ENCODE results near the gene HIPK1. TPM values are rescaled to one million over a fixed set of nuclear protein-coding genes. Genes with fewer than 3 reads are reported as not detected.
"Not testable (repeated sequence)": the region's sequence is repeated elsewhere in the genome, so short reads cannot be mapped to it uniquely, and the experiment has no call there.

Gene HIPK1
- total RNA-seq, 1 donor from 2014 or later, result 53.4 TPM

GRCh38 chr1:113999233-113999632 lies 70.1 kb downstream of the HIPK1 start:
- peaks cover 17% of the 10 kb centered on the region for H3K4me1 Mint-ChIP-seq
- DNase-seq (ENCODE audit: low read depth, low spot score), result no peak
- TF ChIP-seq CTCF (conservative IDR thresholded peaks at IDR 0.05), result no peak
- no peaks in the 10 kb centered on the region for H3K27me3 Mint-ChIP-seq (ENCODE audit: low read depth)
- H3K4me3 Mint-ChIP-seq, result no peak overlapping the region
- H3K36me3 Mint-ChIP-seq (ENCODE audit: low read depth), result peaks cover 9% of the 10 kb centered on the region
- H3K9me3 Mint-ChIP-seq, result peaks cover 14% of the 10 kb centered on the region
- no peak overlapping the region for H3K27ac Mint-ChIP-seq (ENCODE audit: unreplicated experiment)

- no peak for TF ChIP-seq CTCF (conservative IDR thresholded peaks at IDR 0.05)
- Mint-ChIP-seq H3K27me3 (ENCODE audit: low read depth) (no peaks in the 10 kb centered on the region), H3K36me3 (ENCODE audit: low read depth) (peaks cover 6% of the 10 kb centered on the region)
Measured at GRCh38 chr1:113999799-114000198, 70.7 kb downstream of the HIPK1 start.

GRCh38 chr1:114000406-114000805 lies 71.3 kb downstream of the HIPK1 start:
- no peak for TF ChIP-seq CTCF (conservative IDR thresholded peaks at IDR 0.05)
- DNase-seq (ENCODE audit: low read depth, low spot score), result no peak
- peaks cover 17% of the 10 kb centered on the region for H3K4me1 Mint-ChIP-seq
- no peak overlapping the region for H3K27ac Mint-ChIP-seq (ENCODE audit: unreplicated experiment)
- H3K36me3 Mint-ChIP-seq (ENCODE audit: low read depth), result peaks cover 2% of the 10 kb centered on the region
- no peaks in the 10 kb centered on the region for H3K27me3 Mint-ChIP-seq (ENCODE audit: low read depth)
- H3K4me3 Mint-ChIP-seq, result no peak overlapping the region
- H3K9me3 Mint-ChIP-seq, result peaks cover 12% of the 10 kb centered on the region

More at GRCh38 chr1:113999799-114000198, 70.7 kb downstream of the HIPK1 start:
- peaks cover 17% of the 10 kb centered on the region for H3K4me1 Mint-ChIP-seq
- DNase-seq (ENCODE audit: low read depth, low spot score), result no peak
- H3K27ac Mint-ChIP-seq (ENCODE audit: unreplicated experiment), result no peak overlapping the region
- H3K4me3 Mint-ChIP-seq, result no peak overlapping the region
- peaks cover 16% of the 10 kb centered on the region for H3K9me3 Mint-ChIP-seq

GRCh38 chr1:114002492-114003239 lies 73.5 kb downstream of the HIPK1 start:
- Mint-ChIP-seq H3K27ac (ENCODE audit: unreplicated experiment) (no peak overlapping the region), H3K9me3 (peaks cover 10% of the 10 kb centered on the region), H3K4me1 (peaks cover 17% of the 10 kb centered on the region), H3K4me3 (no peak overlapping the region), H3K36me3 (ENCODE audit: low read depth) (no peaks in the 10 kb centered on the region), H3K27me3 (ENCODE audit: low read depth) (no peaks in the 10 kb centered on the region)
- DNase-seq (ENCODE audit: low read depth, low spot score), result no peak
- no peak for TF ChIP-seq CTCF (conservative IDR thresholded peaks at IDR 0.05)

GRCh38 chr1:114003431-114003830 lies 74.3 kb downstream of the HIPK1 start:
- H3K4me3 Mint-ChIP-seq, result no peak overlapping the region
- no peaks in the 10 kb centered on the region for H3K36me3 Mint-ChIP-seq (ENCODE audit: low read depth)
- H3K27me3 Mint-ChIP-seq (ENCODE audit: low read depth), result no peaks in the 10 kb centered on the region
- H3K9me3 Mint-ChIP-seq, result peaks cover 10% of the 10 kb centered on the region
- peaks cover 17% of the 10 kb centered on the region for H3K4me1 Mint-ChIP-seq
- TF ChIP-seq CTCF (conservative IDR thresholded peaks at IDR 0.05), result no peak
- DNase-seq (ENCODE audit: low read depth, low spot score), result no peak
- peak overlapping the region; percentile 57 for H3K27ac Mint-ChIP-seq (ENCODE audit: unreplicated experiment)

- Mint-ChIP-seq H3K4me1 (peaks cover 17% of the 10 kb centered on the region), H3K9me3 (peaks cover 10% of the 10 kb centered on the region), H3K27ac (ENCODE audit: unreplicated experiment) (peak overlapping the region; percentile 27)
- not testable (repeated sequence) for H3K4me3 Mint-ChIP-seq; H3K36me3 Mint-ChIP-seq (ENCODE audit: low read depth); DNase-seq (ENCODE audit: low read depth, low spot score); H3K27me3 Mint-ChIP-seq (ENCODE audit: low read depth)
Measured at GRCh38 chr1:114006825-114007224, 77.7 kb downstream of the HIPK1 start.

Measured in neural crest cell (in vitro differentiated cells).